Neural cell (in vitro differentiated cells): ENCODE measurements around the gene OGFR.

Experiments
- CTCF ChIP-seq: fragments of 450-650 bp; IDR thresholded peaks from 2 replicates; pipeline ENCODE4 v1.5.1; 2014; ENCODE audit warnings: antibody characterized with exemption, mild to moderate bottlenecking, moderate library complexity; ENCODE audit not compliant: poor library complexity, severe bottlenecking
- EP300 ChIP-seq: fragments of 450-650 bp; conservative IDR thresholded peaks from 2 replicates; pipeline ENCODE4 v1.6.1; 2014; ENCODE audit warnings: antibody characterized with exemption, mild to moderate bottlenecking, moderate library complexity; ENCODE audit not compliant: poor library complexity, severe bottlenecking
- EZH2 ChIP-seq: fragments of 200-600, 300-800 bp; shearing (Covaris generic), sonication (generic); IDR thresholded peaks from 2 replicates; pipeline ENCODE4 v1.6.1; 2014; ENCODE audit warnings: antibody characterized with exemption, low read length, borderline replicate concordance, mild to moderate bottlenecking; ENCODE audit not compliant: insufficient read depth, poor library complexity, severe bottlenecking
- MXI1 ChIP-seq: fragments of 450-650 bp; conservative IDR thresholded peaks from 2 replicates; pipeline ENCODE4 v1.6.1; 2014; ENCODE audit warnings: antibody characterized with exemption, mild to moderate bottlenecking; ENCODE audit not compliant: poor library complexity, severe bottlenecking
- POLR2AphosphoS5 ChIP-seq: IDR thresholded peaks from 2 replicates; pipeline ENCODE4 v1.6.1; 2012
- RAD21 ChIP-seq: fragments of 450-650 bp; conservative IDR thresholded peaks from 2 replicates; pipeline ENCODE4 v1.6.1; 2014; ENCODE audit warnings: antibody characterized with exemption, mild to moderate bottlenecking, moderate library complexity
- REST ChIP-seq: IDR thresholded peaks from 2 replicates; pipeline ENCODE4 v1.6.1; 2012; ENCODE audit warnings: borderline replicate concordance
- SMC3 ChIP-seq: fragments of 450-650 bp; conservative IDR thresholded peaks from 2 replicates; pipeline ENCODE4 v1.6.1; 2014; ENCODE audit warnings: antibody characterized with exemption, mild to moderate bottlenecking, moderate library complexity; ENCODE audit not compliant: poor library complexity
- TAF1 ChIP-seq: IDR thresholded peaks from 2 replicates; pipeline ENCODE4 v1.6.1; 2012; ENCODE audit warnings: low read depth

- TF ChIP-seq EZH2 = no peak
- no peak for TF ChIP-seq CTCF
- TF ChIP-seq POLR2AphosphoS5 = no peak
- no peak for TF ChIP-seq RAD21
- no peak for TF ChIP-seq TAF1
- TF ChIP-seq REST = no peak
- TF ChIP-seq EP300 = no peak
- TF ChIP-seq MXI1 = no peak
- no peak for TF ChIP-seq SMC3
Observed at GRCh38 chr20:62839816-62840215, 35.2 kb downstream of the OGFR start.
